K562 (cell line): ENCODE data around the gene PAF1. TPM values are rescaled to one million over a fixed set of nuclear protein-coding genes. Genes with fewer than 3 reads are reported as not detected.

Source experiments
- ATAC-seq: fragments of 200-7000 bp; cut with Tn5 transposase; 3 replicates; pipeline ENCODE4 v1.9.1; 2020; ENCODE audit warnings: moderate library complexity
- BruUV-seq: library from RNA; stranded (reverse); fragments of 400-500 nt; replicated peaks from 2 replicates; lab custom pipeline; 2021; lab: Mats Ljungman, UMichigan
- CTCF ChIA-PET: fragments of 300-600 bp; formaldehyde crosslinking; extraction: SDS; loops from one replicate; lab custom pipeline; 2021; ENCODE audit warnings: low intra/inter-chr PET ratio; lab: Yijun Ruan, JAX
- POLR2A ChIA-PET: fragments of 300-600, 350-650 bp; sonication (Branson Sonifier 250); formaldehyde crosslinking; extraction: SDS; loops from one replicate; lab custom pipeline; 2021; ENCODE audit warnings: antibody characterized with exemption, inconsistent platforms; lab: Yijun Ruan, JAX
- DNase-seq, 4 experiments: peaks; one replicate each; pipeline versions ENCODE4 v3.0.0 to v3.0.0-alpha.2; 2011 to 2018; ENCODE audit warnings: low spot score in 3 of 4, mixed read lengths in 3 of 4; ENCODE audit errors: extremely low read depth in 1 of 4
- FAIRE-seq: peaks from 2 replicates; lab custom pipeline; 2011; peaks lifted over from hg19 to GRCh38; lab: Jason Lieb, UNC
- H2AFZ ChIP-seq: 2 replicates; pipeline ENCODE4 v1.6.0; 2011; ENCODE audit warnings: low read depth, low read length, control low read depth, inconsistent platforms
- H3K27ac ChIP-seq: fragments of 200-600 bp; 3 replicates; pipeline ENCODE4 v1.8.0; 2011; ENCODE audit warnings: low read depth, mild to moderate bottlenecking, control low read depth, inconsistent platforms, low read length, moderate library complexity, mixed read lengths; ENCODE audit errors: extremely low read depth
- H3K27me3 ChIP-seq, 2 experiments: fragments of 300-600 bp in 1 of 2; 2 replicates in 1 of 2; 3 replicates in 1 of 2; pipeline versions ENCODE4 v1.6.0 to v1.8.0; 2011; ENCODE audit warnings: inconsistent platforms in 2 of 2, low read length in 2 of 2, mild to moderate bottlenecking in 1 of 2, mixed read lengths in 1 of 2, moderate library complexity in 1 of 2; ENCODE audit not compliant: control insufficient read depth in 2 of 2, insufficient read depth in 2 of 2
- H3K36me3 ChIP-seq: fragments of 300-600 bp; 3 replicates; pipeline ENCODE4 v1.8.0; 2011; ENCODE audit warnings: mild to moderate bottlenecking, low read length, inconsistent platforms; ENCODE audit not compliant: control insufficient read depth, insufficient read depth
- H3K4me1 ChIP-seq, 2 experiments: fragments of 200-600 bp in 1 of 2; replicated peaks in 1 of 2; 2 replicates in 1 of 2; 3 replicates in 1 of 2; pipeline versions ENCODE4 v1.5.1 to v1.8.0; 2011; ENCODE audit warnings: inconsistent platforms in 2 of 2, low read length in 2 of 2, mild to moderate bottlenecking in 1 of 2, mixed read lengths in 1 of 2, moderate library complexity in 1 of 2; ENCODE audit not compliant: control insufficient read depth in 2 of 2, insufficient read depth in 2 of 2
- H3K4me2 ChIP-seq: 2 replicates; pipeline ENCODE4 v1.6.1; 2011; ENCODE audit warnings: low read length, control low read depth, inconsistent platforms, mixed read lengths; ENCODE audit not compliant: insufficient read depth
- H3K4me3 ChIP-seq: fragments of 200-600 bp; sonication (generic), shearing (Covaris generic); 2 replicates; pipeline ENCODE4 v1.5.1; 2016; ENCODE audit warnings: control low read depth, inconsistent platforms
- H3K79me2 ChIP-seq: fragments of 200-600 bp; 3 replicates; pipeline ENCODE4 v1.8.0; 2011; ENCODE audit warnings: low read length, inconsistent platforms; ENCODE audit not compliant: control insufficient read depth, insufficient read depth
- H3K9ac ChIP-seq, 2 experiments: 2 replicates each; pipeline versions ENCODE4 v1.6.0 to v1.6.1; 2011; ENCODE audit warnings: low read depth in 2 of 2, low read length in 2 of 2, control low read depth in 1 of 2, inconsistent platforms in 1 of 2, mild to moderate bottlenecking in 1 of 2, mixed read lengths in 1 of 2; ENCODE audit not compliant: insufficient read depth in 1 of 2
- H3K9me1 ChIP-seq: one replicate; pipeline ENCODE4 v1.6.0; 2011; ENCODE audit warnings: inconsistent platforms, mild to moderate bottlenecking, low read length, moderate library complexity; ENCODE audit not compliant: control insufficient read depth, insufficient read depth
- H3K9me3 ChIP-seq: replicated peaks from 2 replicates; pipeline ENCODE4 v1.5.1; 2011; ENCODE audit warnings: low read depth, low read length, inconsistent platforms; ENCODE audit not compliant: control insufficient read depth, insufficient read depth
- H4K20me1 ChIP-seq: replicated peaks from 2 replicates; pipeline ENCODE4 v1.6.1; 2011; ENCODE audit warnings: low read length, inconsistent platforms, mixed read lengths; ENCODE audit not compliant: control insufficient read depth, insufficient read depth
- CC2D1A ChIP-seq: fragments of 450-650 bp; IDR thresholded peaks from 2 replicates; pipeline ENCODE4 v1.6.1; 2017; ENCODE audit warnings: mild to moderate bottlenecking
- CXXC5 ChIP-seq: fragments of 250-450 bp; sonication (Bioruptor Pico); IDR thresholded peaks from 2 replicates; pipeline ENCODE4 v1.8.0; 2022; ENCODE audit warnings: inconsistent platforms, mild to moderate bottlenecking, moderate library complexity
- HDAC8 ChIP-seq: fragments of 450-650 bp; IDR thresholded peaks from 2 replicates; pipeline ENCODE4 v1.6.1; 2016; ENCODE audit warnings: mild to moderate bottlenecking, missing genetic modification characterization, moderate library complexity, missing compliant biosample characterization
- MTA1 ChIP-seq: fragments of 450-650 bp; IDR thresholded peaks from 2 replicates; pipeline ENCODE4 v1.6.1; 2017; ENCODE audit warnings: borderline replicate concordance
- NEUROD1 ChIP-seq: fragments of 150-350 bp; IDR thresholded peaks from 2 replicates; pipeline ENCODE4 v1.6.1; 2014; ENCODE audit warnings: borderline replicate concordance, low read length, low read depth; ENCODE audit not compliant: partially characterized antibody
- POLR3A ChIP-seq: IDR thresholded peaks from 2 replicates; pipeline ENCODE4 v1.6.1; 2011; ENCODE audit warnings: borderline replicate concordance, mild to moderate bottlenecking, moderate library complexity; ENCODE audit not compliant: insufficient read length, insufficient read depth; ENCODE audit errors: extremely low read depth
- PTRF ChIP-seq: fragments of 450-650 bp; IDR thresholded peaks from 2 replicates; pipeline ENCODE4 v1.6.1; 2016; ENCODE audit warnings: mild to moderate bottlenecking, missing genetic modification characterization, missing compliant biosample characterization
- RBBP5 ChIP-seq: fragments of 200-600 bp; sonication (generic); IDR thresholded peaks from 2 replicates; pipeline ENCODE4 v1.6.1; 2012; ENCODE audit warnings: borderline replicate concordance, mild to moderate bottlenecking, low read length, control low read depth, inconsistent platforms; ENCODE audit not compliant: insufficient read depth, poor library complexity, severe bottlenecking
- SMARCA4 ChIP-seq: fragments of 450-650 bp; IDR thresholded peaks from 2 replicates; pipeline ENCODE4 v1.6.1; 2016
- TBP ChIP-seq: optimal IDR thresholded peaks from 2 replicates; pipeline ENCODE3; 2011; ENCODE audit warnings: low read depth, low read length, improper control_type of control experiment
- ZFP36 ChIP-seq: fragments of 150-350 bp; IDR thresholded peaks from 2 replicates; pipeline ENCODE4 v1.6.1; 2018; ENCODE audit warnings: low read length, low read depth; ENCODE audit not compliant: partially characterized antibody
- ZNF134 ChIP-seq: fragments of 250-450 bp; sonication (Bioruptor Pico); conservative IDR thresholded peaks from 2 replicates; pipeline ENCODE4 v1.4.0; 2020
- WGBS: fragments of 100-300 bp; shearing (Covaris generic); methylation state at CpG from one replicate; pipeline ENCODE4 v1.1.6; 2016; ENCODE audit warnings: low coverage, mixed read lengths; ENCODE audit not compliant: insufficient coverage; ENCODE audit errors: missing lambda C conversion rate; 5-methylcytosine and 5-hydroxymethylcytosine counted together
- in situ Hi-C: fragments of 300-500 bp; cut with MboI; formaldehyde crosslinking; loops from 4 replicates; pipeline ENCODE4 v1.15.0; 2018; ENCODE audit warnings: inconsistent platforms, mixed read lengths
- intact Hi-C: fragments of 100-400 bp; cut with micrococcal nuclease; formaldehyde crosslinking; loops from 2 replicates; pipeline ENCODE4 v1.14.2; 2022
- polyA plus RNA-seq, 8 experiments: library from polyadenylated mRNA; depleted of rRNA in 4 of 8; stranded (reverse) in 5 of 8; unstranded in 3 of 8; fragments of >200 nt; fragmentation: Nextera tagmentation in 2 of 8; fragmentation: Illumina TruSeq in 1 of 8; extraction: Ambion mirVana in 2 of 8; extraction: Trizol in 1 of 8; gene quantifications; 2 replicates each; pipeline versions ENCODE4 v1.2.1 to v1.2.3, GENCODE V29; 2011 to 2014; ENCODE audit warnings: inconsistent platforms in 1 of 8, missing spikeins in 1 of 8
- total RNA-seq, 7 experiments: library from RNA; depleted of rRNA in 6 of 7; stranded (reverse); fragments of >200 nt in 6 of 7; fragmentation: Illumina TruSeq in 2 of 7; extraction: Trizol in 2 of 7; gene quantifications; 2 replicates each; pipeline versions ENCODE4 v1.2.1 to v1.2.3, GENCODE V29; 2011 to 2021; ENCODE audit warnings: low replicate concordance in 1 of 7
- TF ChIP-seq, protein P1 (sequence below): fragments of 450-650 bp; formaldehyde crosslinking; IDR thresholded peaks from 2 replicates; pipeline ENCODE4 v1.4.0; 2020; ENCODE audit warnings: mild to moderate bottlenecking, moderate library complexity
- TF ChIP-seq, protein P2 (sequence below): IDR thresholded peaks from 2 replicates; pipeline ENCODE4 v1.6.1; 2011; ENCODE audit warnings: borderline replicate concordance, low read depth, mild to moderate bottlenecking, moderate library complexity, low read length; ENCODE audit not compliant: insufficient read depth, poor library complexity, severe bottlenecking
- TF ChIP-seq, protein P3 (sequence below): sonication (generic); formaldehyde crosslinking; IDR thresholded peaks from 2 replicates; pipeline ENCODE4 v1.8.0; 2022; ENCODE audit warnings: missing genetic modification reagents, mild to moderate bottlenecking, moderate library complexity, borderline replicate concordance

The PAF1 gene
- total and polyA plus RNA-seq, 9 of the 15 experiments (the other 6 are each of a cell fraction or from before 2014, with no cell fraction given): 1.5 to 45.0 (median 33.8) TPM

DNA sequence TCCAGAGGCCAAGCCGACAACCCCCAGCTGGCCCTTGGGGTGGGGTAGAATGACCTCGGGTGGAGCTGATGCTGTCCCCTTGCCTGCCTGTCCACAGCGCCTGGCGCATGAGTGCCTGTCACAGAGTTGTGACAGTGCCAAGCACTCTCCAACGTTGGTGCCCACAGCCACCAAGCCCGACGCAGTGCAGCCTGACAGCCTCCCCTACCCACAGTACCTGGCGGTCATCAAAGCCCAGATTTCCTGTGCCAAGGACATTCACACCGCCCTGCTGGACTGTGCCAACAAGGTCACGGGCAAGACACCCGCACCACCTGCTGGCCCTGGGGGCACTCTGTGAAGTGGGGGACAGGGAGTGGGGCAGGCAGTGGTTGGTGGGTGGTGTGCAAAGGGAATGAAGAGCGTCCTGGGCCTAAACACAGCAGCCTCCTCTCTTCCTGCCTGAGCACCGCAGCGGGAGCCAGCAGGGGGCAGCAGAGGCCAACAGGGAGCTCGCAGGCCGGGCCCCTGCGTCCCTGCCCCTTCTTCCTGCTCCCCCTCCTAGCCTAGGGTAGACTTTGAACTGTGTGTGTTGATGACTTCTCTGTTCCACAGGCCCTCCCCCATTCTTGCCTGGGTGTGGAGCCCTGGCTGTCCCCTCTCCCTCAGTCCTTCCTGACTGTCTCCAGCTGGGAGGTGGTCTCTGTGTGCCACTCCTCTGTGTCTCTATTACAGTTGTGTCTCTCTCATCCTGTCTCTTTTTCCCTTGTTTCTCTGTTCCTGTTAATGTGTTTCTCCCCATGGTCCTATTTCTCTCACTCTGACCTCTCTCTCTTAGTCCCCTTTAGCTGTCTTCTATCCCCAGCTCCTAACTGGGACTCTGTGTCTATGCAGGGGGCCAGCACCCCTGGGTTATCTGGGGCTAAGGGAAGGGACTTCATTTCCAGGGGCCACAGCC lies 6.7 kb upstream of the PAF1 start:
- FAIRE-seq (peak; percentile 88), DNase-seq (peak; percentile 79 to 92 (median 86)), ATAC-seq (peak; percentile 92)
- intact Hi-C loops: loop anchor here (1.0 kb wide), 1 partner anchor 15 kb away; the partner anchor contains the start of gene PLEKHG2
- no TSS peak for BruUV-seq
- H3K9me3 ChIP-seq: no peaks in the 10 kb centered on the region
- in situ Hi-C loops: no loop called here
- peaks cover 3% of the 10 kb centered on the region for H3K9me1 ChIP-seq
- no peaks in the 10 kb centered on the region for H4K20me1 ChIP-seq
- H3K27me3 ChIP-seq: no peaks in the 10 kb centered on the region
- peak overlapping the region; percentile 52 for H3K4me2 ChIP-seq
- H3K79me2 ChIP-seq: peaks cover 2% of the 10 kb centered on the region; the same call in 2 of the 3 replicates
- H3K4me1 ChIP-seq: peaks cover 33 to 42% of the 10 kb centered on the region in 2 experiments
- no peak overlapping the region for H3K4me3 ChIP-seq
- WGBS: 40% methylated on average over 17 of the region's 17 CpGs
- ChIA-PET POLR2A (interaction anchor here (0.6 to 1.8 kb wide), 14 partner anchors 9 to 531 kb away, joined by 3 to 12 read pairs (median 4); partner anchors contain the start of genes RPS16, SAMD4B, SUPT5H and TIMM50), CTCF (interaction anchor here (0.5 to 4.4 kb wide), 4 partner anchors 10 to 154 kb away, joined by 3 to 74 read pairs (median 4); partner anchors contain the start of gene PLEKHG2)
- peak overlapping the region; percentile 33 to 85; a peak in 3 of 4 replicates for H3K9ac ChIP-seq
- H3K27ac ChIP-seq: peak overlapping the region; percentile 68
- peak overlapping the region; percentile 45; the same call in 1 of the 2 replicates for H2AFZ ChIP-seq
- peaks cover 27% of the 10 kb centered on the region; the same call in 2 of the 3 replicates for H3K36me3 ChIP-seq
- TF ChIP-seq, protein P1, sequence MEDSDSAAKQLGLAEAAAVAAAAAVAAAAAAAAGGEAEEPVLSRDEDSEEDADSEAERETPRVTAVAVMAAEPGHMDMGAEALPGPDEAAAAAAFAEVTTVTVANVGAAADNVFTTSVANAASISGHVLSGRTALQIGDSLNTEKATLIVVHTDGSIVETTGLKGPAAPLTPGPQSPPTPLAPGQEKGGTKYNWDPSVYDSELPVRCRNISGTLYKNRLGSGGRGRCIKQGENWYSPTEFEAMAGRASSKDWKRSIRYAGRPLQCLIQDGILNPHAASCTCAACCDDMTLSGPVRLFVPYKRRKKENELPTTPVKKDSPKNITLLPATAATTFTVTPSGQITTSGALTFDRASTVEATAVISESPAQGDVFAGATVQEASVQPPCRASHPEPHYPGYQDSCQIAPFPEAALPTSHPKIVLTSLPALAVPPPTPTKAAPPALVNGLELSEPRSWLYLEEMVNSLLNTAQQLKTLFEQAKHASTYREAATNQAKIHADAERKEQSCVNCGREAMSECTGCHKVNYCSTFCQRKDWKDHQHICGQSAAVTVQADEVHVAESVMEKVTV (CRISPR knock-in tag): peak; percentile 92
- TF ChIP-seq CC2D1A (peak; percentile 92), NEUROD1 (no peak), HDAC8 (no peak), PTRF (tag) (no peak), SMARCA4 (peak; percentile 54; the same call in 1 of the 2 replicates), TBP (peak; percentile 21), ZFP36 (peak; percentile 85), MTA1 (no peak), RBBP5 (no peak), ZNF134 (CRISPR knock-in tag) (no peak), POLR3A (no peak), CXXC5 (CRISPR knock-in tag) (peak; percentile 65)
- TF ChIP-seq, protein P2, sequence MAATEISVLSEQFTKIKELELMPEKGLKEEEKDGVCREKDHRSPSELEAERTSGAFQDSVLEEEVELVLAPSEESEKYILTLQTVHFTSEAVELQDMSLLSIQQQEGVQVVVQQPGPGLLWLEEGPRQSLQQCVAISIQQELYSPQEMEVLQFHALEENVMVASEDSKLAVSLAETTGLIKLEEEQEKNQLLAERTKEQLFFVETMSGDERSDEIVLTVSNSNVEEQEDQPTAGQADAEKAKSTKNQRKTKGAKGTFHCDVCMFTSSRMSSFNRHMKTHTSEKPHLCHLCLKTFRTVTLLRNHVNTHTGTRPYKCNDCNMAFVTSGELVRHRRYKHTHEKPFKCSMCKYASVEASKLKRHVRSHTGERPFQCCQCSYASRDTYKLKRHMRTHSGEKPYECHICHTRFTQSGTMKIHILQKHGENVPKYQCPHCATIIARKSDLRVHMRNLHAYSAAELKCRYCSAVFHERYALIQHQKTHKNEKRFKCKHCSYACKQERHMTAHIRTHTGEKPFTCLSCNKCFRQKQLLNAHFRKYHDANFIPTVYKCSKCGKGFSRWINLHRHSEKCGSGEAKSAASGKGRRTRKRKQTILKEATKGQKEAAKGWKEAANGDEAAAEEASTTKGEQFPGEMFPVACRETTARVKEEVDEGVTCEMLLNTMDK: peak; percentile 66
- TF ChIP-seq, protein P3, sequence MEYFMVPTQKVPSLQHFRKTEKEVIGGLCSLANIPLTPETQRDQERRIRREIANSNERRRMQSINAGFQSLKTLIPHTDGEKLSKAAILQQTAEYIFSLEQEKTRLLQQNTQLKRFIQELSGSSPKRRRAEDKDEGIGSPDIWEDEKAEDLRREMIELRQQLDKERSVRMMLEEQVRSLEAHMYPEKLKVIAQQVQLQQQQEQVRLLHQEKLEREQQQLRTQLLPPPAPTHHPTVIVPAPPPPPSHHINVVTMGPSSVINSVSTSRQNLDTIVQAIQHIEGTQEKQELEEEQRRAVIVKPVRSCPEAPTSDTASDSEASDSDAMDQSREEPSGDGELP (CRISPR knock-in tag): peak; percentile 45; the same call in 1 of the 2 replicates
